Upper lobe of right lung (tissue), 1 donor: ENCODE results near the gene EPHB6. TPM values are rescaled to one million over a fixed set of nuclear protein-coding genes. Genes with fewer than 3 reads are reported as not detected.

Source experiments
- ATAC-seq: fragments of 200-7000 bp; cut with Tn5 transposase; one replicate; pipeline ENCODE4 v1.9.1; 2020; ENCODE audit warnings: mild to moderate bottlenecking, moderate library complexity
- DNase-seq: peaks from one replicate; pipeline ENCODE4 v3.0.0-alpha.2; 2020
- H3K27ac ChIP-seq: fragments of 200-600 bp; one replicate; pipeline ENCODE4 v1.8.0; 2022
- H3K27me3 ChIP-seq: fragments of 200-600 bp; one replicate; pipeline ENCODE4 v1.8.0; 2022; ENCODE audit warnings: mild to moderate bottlenecking
- H3K36me3 ChIP-seq: fragments of 200-600 bp; one replicate; pipeline ENCODE4 v1.8.0; 2022
- H3K4me1 ChIP-seq: fragments of 200-600 bp; one replicate; pipeline ENCODE4 v1.8.0; 2022
- H3K4me3 ChIP-seq: fragments of 200-600 bp; one replicate; pipeline ENCODE4 v1.8.0; 2022; ENCODE audit warnings: mild to moderate bottlenecking
- H3K9me3 ChIP-seq: fragments of 200-600 bp; one replicate; pipeline ENCODE4 v1.8.0; 2022
- CTCF ChIP-seq: fragments of 200-600 bp; IDR thresholded peaks from one replicate; pipeline ENCODE4 v1.8.0; 2022; ENCODE audit warnings: antibody characterized with exemption
- intact Hi-C: fragments of 100-400 bp; cut with DNase I; formaldehyde crosslinking; loops from one replicate; pipeline ENCODE4 v1.11.0; 2022
- long read RNA-seq: library from polyadenylated mRNA; unstranded; transcript quantifications from one replicate; pipeline ENCODE4 v2.0.0, GENCODE V29; 2021
- total RNA-seq: library from RNA; stranded (reverse); fragmentation: NEBNext Ultra II Directional; extraction: Animal tissue kit (Norgen Biotek cat#: 25700); gene quantifications from one replicate; pipeline ENCODE4 v1.2.1, GENCODE V29; 2021
- donor health status: DM: no; HTN: yes; CAD: no; lungs with severe emphysema.

The EPHB6 gene
- 12.8 TPM for total RNA-seq
- long read RNA-seq, full-length matches to known transcripts = 2 of 35 reads
- long read RNA-seq, partial matches to known transcripts = 15 of 35 reads
- long read RNA-seq, other reads (novel, unspliced or antisense) = 18 of 35 reads

GRCh38 chr7:142854372-142855113 lies at the start of gene EPHB6:
Gene EPHB6, plus strand, starts transcription at chr7:142855076. Its CDS starts 8,152 bp downstream, at chr7:142863228.
- intact Hi-C loops = loop anchor here (10.0 kb wide), 1 partner anchor 150 kb away; no protein-coding TSS in a partner anchor

GRCh38 chr7:142805350-142806021 lies 49.4 kb upstream of the EPHB6 start:
- Histone ChIP-seq H3K27ac (no peak overlapping the region), H3K9me3 (no peaks in the 10 kb centered on the region), H3K36me3 (no peaks in the 10 kb centered on the region), H3K4me3 (no peak overlapping the region), H3K27me3 (peaks cover 6% of the 10 kb centered on the region), H3K4me1 (no peaks in the 10 kb centered on the region)
- ATAC-seq = no peak
- no peak for DNase-seq
- TF ChIP-seq CTCF = no peak
- intact Hi-C loops = no loop called here

More at GRCh38 chr7:142854372-142855113, at the start of gene EPHB6:
- ATAC-seq (peak; percentile 86), DNase-seq (peak; percentile 89)
- Histone ChIP-seq H3K27ac (peak within 1 kb of the TSS; percentile 63), H3K4me3 (peak within 1 kb of the TSS; percentile 71), H3K9me3 (no peaks in the 10 kb centered on the region), H3K36me3 (no peaks in the 10 kb centered on the region), H3K4me1 (peaks cover 11% of the 10 kb centered on the region), H3K27me3 (no peaks in the 10 kb centered on the region)
- TF ChIP-seq CTCF = no peak

DNA sequence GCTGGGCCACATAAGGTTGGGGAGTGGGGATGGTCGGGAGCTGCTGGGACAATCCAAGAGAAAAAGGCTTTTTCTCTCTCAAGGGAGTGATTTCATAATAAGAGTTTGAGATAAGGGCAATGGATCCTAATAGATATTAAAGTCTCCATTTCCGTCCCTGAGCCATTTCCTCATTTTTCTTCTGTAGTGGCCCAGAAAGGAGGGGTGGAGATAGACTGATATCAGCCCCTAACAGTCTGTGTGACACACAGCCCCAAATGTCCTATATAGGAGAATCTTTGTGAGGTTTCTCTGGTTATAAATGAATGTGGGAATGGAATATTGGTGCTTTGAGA lies 48.9 kb upstream of the EPHB6 start:
- DNase-seq = no peak
- Histone ChIP-seq H3K27me3 (peaks cover 6% of the 10 kb centered on the region), H3K27ac (no peak overlapping the region), H3K4me1 (no peaks in the 10 kb centered on the region), H3K4me3 (no peak overlapping the region), H3K9me3 (no peaks in the 10 kb centered on the region), H3K36me3 (no peaks in the 10 kb centered on the region)
- no peak for ATAC-seq
- no peak for TF ChIP-seq CTCF
- intact Hi-C loops = no loop called here

- intact Hi-C loops = no loop called here
- H3K27me3 ChIP-seq = peaks cover 6% of the 10 kb centered on the region
- TF ChIP-seq CTCF = no peak
- DNase-seq (no peak), ATAC-seq (no peak)
- no peak overlapping the region for H3K27ac ChIP-seq
- H3K4me3 ChIP-seq = no peak overlapping the region
- H3K9me3 ChIP-seq = no peaks in the 10 kb centered on the region
- H3K4me1 ChIP-seq = no peaks in the 10 kb centered on the region
- no peaks in the 10 kb centered on the region for H3K36me3 ChIP-seq
These were observed 47.9 kb upstream of the EPHB6 start for GRCh38 chr7:142806957-142807356.

DNA sequence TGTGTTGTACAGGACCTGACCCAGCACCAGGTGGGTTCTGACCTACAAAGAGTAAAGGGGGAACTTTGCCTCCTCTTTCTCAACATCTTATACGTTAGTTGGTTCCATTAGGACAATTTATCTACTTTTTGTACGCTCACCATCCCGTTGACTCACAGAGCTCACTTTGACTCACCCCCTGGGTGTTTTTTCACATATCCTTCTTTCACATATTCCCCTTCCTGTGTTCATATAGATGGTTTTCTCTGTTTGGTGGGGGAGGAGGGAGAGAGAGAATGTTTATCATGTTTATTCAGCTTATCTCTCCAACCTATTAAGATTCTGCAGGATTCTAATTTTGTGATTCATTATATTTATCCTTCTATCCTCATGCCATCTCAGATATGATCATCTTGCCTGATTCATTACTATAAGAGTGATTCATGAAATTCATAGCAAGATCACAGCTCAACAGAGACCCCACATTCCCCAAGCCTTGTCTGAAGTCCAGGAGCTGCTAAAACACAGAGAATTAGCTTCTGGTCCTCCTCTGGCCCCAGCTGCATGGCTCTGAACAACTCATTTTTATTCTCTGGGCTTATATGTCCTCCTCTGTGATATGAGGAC lies 46.9 kb upstream of the EPHB6 start:
- DNase-seq (no peak), ATAC-seq (no peak)
- TF ChIP-seq CTCF = no peak
- Histone ChIP-seq H3K9me3 (no peaks in the 10 kb centered on the region), H3K4me3 (no peak overlapping the region), H3K36me3 (no peaks in the 10 kb centered on the region), H3K27me3 (peaks cover 6% of the 10 kb centered on the region), H3K27ac (peak overlapping the region; percentile 51), H3K4me1 (no peaks in the 10 kb centered on the region)
- intact Hi-C loops = no loop called here
